Hepatocyte (in vitro differentiated cells): ENCODE data around the gene AGPS. TPM values are rescaled to one million over a fixed set of nuclear protein-coding genes. Genes with fewer than 3 reads are reported as not detected.

Source experiments
- DNase-seq: peaks from one replicate; pipeline ENCODE4 v3.0.0-alpha.2; 2016; ENCODE audit warnings: low spot score
- H2AFZ ChIP-seq: fragments of 200-600 bp; sonication (generic); 2 replicates; pipeline ENCODE4 v1.6.0; 2016; ENCODE audit warnings: antibody characterized with exemption, mild to moderate bottlenecking
- H3K27ac ChIP-seq: fragments of 200-600 bp; sonication (generic); 2 replicates; pipeline ENCODE4 v1.5.1; 2016; ENCODE audit warnings: mild to moderate bottlenecking
- H3K27me3 ChIP-seq: fragments of 200-600 bp; sonication (generic); 2 replicates; pipeline ENCODE4 v1.6.1; 2016
- H3K36me3 ChIP-seq: fragments of 200-600 bp; sonication (generic); replicated peaks from 2 replicates; pipeline ENCODE4 v1.5.1; 2016; ENCODE audit warnings: low read depth; ENCODE audit not compliant: insufficient read depth
- H3K4me1 ChIP-seq: fragments of 200-600 bp; sonication (generic); 2 replicates; pipeline ENCODE4 v1.5.1; 2016; ENCODE audit warnings: mild to moderate bottlenecking, moderate library complexity; ENCODE audit not compliant: insufficient read depth
- H3K4me2 ChIP-seq: fragments of 200-600 bp; sonication (generic); 2 replicates; pipeline ENCODE4 v1.6.0; 2016
- H3K4me3 ChIP-seq: fragments of 200-600 bp; sonication (generic); 2 replicates; pipeline ENCODE4 v1.5.1; 2016; ENCODE audit warnings: mild to moderate bottlenecking
- H3K79me2 ChIP-seq: fragments of 200-600 bp; sonication (generic); 2 replicates; pipeline ENCODE4 v1.6.0; 2017; ENCODE audit warnings: mild to moderate bottlenecking
- H3K9me2 ChIP-seq: fragments of 200-600 bp; sonication (generic); replicated peaks from 2 replicates; pipeline ENCODE4 v1.6.0; 2017; ENCODE audit warnings: mild to moderate bottlenecking; ENCODE audit not compliant: insufficient read depth
- H3K9me3 ChIP-seq: fragments of 200-600 bp; sonication (generic); 2 replicates; pipeline ENCODE4 v1.5.1; 2016; ENCODE audit warnings: low read depth, mild to moderate bottlenecking
- H4K20me1 ChIP-seq: fragments of 200-600 bp; sonication (generic); 2 replicates; pipeline ENCODE4 v1.6.0; 2016; ENCODE audit warnings: mild to moderate bottlenecking; ENCODE audit not compliant: insufficient read depth, poor library complexity, severe bottlenecking
- CTCF ChIP-seq: fragments of 200-600 bp; sonication (generic); IDR thresholded peaks from 2 replicates; pipeline ENCODE4 v1.5.1; 2016; ENCODE audit warnings: antibody characterized with exemption, mild to moderate bottlenecking; ENCODE audit not compliant: poor library complexity
- EZH2 ChIP-seq: fragments of 200-600 bp; sonication (generic); IDR thresholded peaks from 2 replicates; pipeline ENCODE4 v1.6.1; 2016; ENCODE audit warnings: antibody characterized with exemption, mild to moderate bottlenecking, borderline replicate concordance
- EZH2phosphoT487 ChIP-seq: fragments of 200-600 bp; sonication (generic); IDR thresholded peaks from one replicate; pipeline ENCODE4 v1.6.1; 2018; ENCODE audit warnings: antibody characterized with exemption, mild to moderate bottlenecking, low read depth, moderate library complexity; ENCODE audit not compliant: unreplicated experiment, severe bottlenecking
- WGBS: methylation state at CpG from one replicate; pipeline ENCODE4 v1.1.6; 2016; ENCODE audit warnings: low lambda C conversion rate; ENCODE audit errors: missing lambda C conversion rate; 5-methylcytosine and 5-hydroxymethylcytosine counted together
- polyA plus RNA-seq: library from polyadenylated mRNA; unstranded; fragments of >200 nt; fragmentation: Nextera tagmentation; extraction: Ambion mirVana; gene quantifications from 2 replicates; pipeline ENCODE4 v1.2.1, GENCODE V29; 2016
- total RNA-seq: library from RNA; depleted of rRNA; stranded (reverse); fragments of >200 nt; gene quantifications from 2 replicates; pipeline ENCODE4 v1.2.3, GENCODE V29; 2014

AGPS gene
- total and polyA plus RNA-seq, 2 experiments from 2014 or later, result 26.6 to 36.1 TPM

GRCh38 chr2:177535000-177535399, 142.4 kb downstream of the AGPS start:
- Histone ChIP-seq H3K9me3 (no peaks in the 10 kb centered on the region), H3K4me1 (peaks cover 6% of the 10 kb centered on the region), H3K4me2 (no peak overlapping the region), H4K20me1 (no peaks in the 10 kb centered on the region), H3K27me3 (no peaks in the 10 kb centered on the region), H2AFZ (no peak overlapping the region), H3K9me2 (no peaks in the 10 kb centered on the region), H3K27ac (no peak overlapping the region), H3K36me3 (no peaks in the 10 kb centered on the region), H3K79me2 (no peaks in the 10 kb centered on the region), H3K4me3 (no peak overlapping the region)
- TF ChIP-seq EZH2phosphoT487 (no peak), EZH2 (no peak), CTCF (no peak)
- no peak for DNase-seq

- DNase-seq, result no peak
- WGBS, result 75% methylated on average over 3 of the region's 3 CpGs
- Histone ChIP-seq H3K4me1 (no peaks in the 10 kb centered on the region), H3K9me3 (no peaks in the 10 kb centered on the region), H3K4me2 (no peak overlapping the region), H3K9me2 (no peaks in the 10 kb centered on the region), H4K20me1 (no peaks in the 10 kb centered on the region), H3K79me2 (no peaks in the 10 kb centered on the region), H3K27me3 (no peaks in the 10 kb centered on the region), H3K27ac (no peak overlapping the region), H2AFZ (no peak overlapping the region), H3K4me3 (no peak overlapping the region), H3K36me3 (no peaks in the 10 kb centered on the region)
- TF ChIP-seq EZH2phosphoT487, result no peak
- no peak for TF ChIP-seq EZH2
- no peak for TF ChIP-seq CTCF
These were observed 143.5 kb downstream of the AGPS start for GRCh38 chr2:177535958-177536504.

- Histone ChIP-seq H3K4me2 (no peak overlapping the region), H3K9me2 (no peaks in the 10 kb centered on the region), H3K4me3 (no peak overlapping the region), H3K36me3 (no peaks in the 10 kb centered on the region), H3K27ac (no peak overlapping the region), H3K4me1 (no peaks in the 10 kb centered on the region), H3K79me2 (no peaks in the 10 kb centered on the region), H3K9me3 (no peaks in the 10 kb centered on the region), H3K27me3 (no peaks in the 10 kb centered on the region), H4K20me1 (no peaks in the 10 kb centered on the region), H2AFZ (no peak overlapping the region)
- WGBS, result 92% methylated on average over 1 of the region's 1 CpG
- no peak for TF ChIP-seq EZH2
- TF ChIP-seq EZH2phosphoT487, result no peak
- TF ChIP-seq CTCF, result no peak
- DNase-seq, result no peak
These were observed 144.6 kb downstream of the AGPS start for GRCh38 chr2:177537213-177537612.

GRCh38 chr2:177537636-177538035, 145.1 kb downstream of the AGPS start:
- H3K9me2 ChIP-seq, result no peaks in the 10 kb centered on the region
- no peak overlapping the region for H3K27ac ChIP-seq
- H4K20me1 ChIP-seq, result no peaks in the 10 kb centered on the region
- no peaks in the 10 kb centered on the region for H3K27me3 ChIP-seq
- H3K4me3 ChIP-seq, result no peak overlapping the region
- no peaks in the 10 kb centered on the region for H3K9me3 ChIP-seq
- 67% methylated on average over 3 of the region's 3 CpGs for WGBS
- no peaks in the 10 kb centered on the region for H3K79me2 ChIP-seq
- H3K36me3 ChIP-seq, result no peaks in the 10 kb centered on the region
- no peaks in the 10 kb centered on the region for H3K4me1 ChIP-seq
- no peak overlapping the region for H2AFZ ChIP-seq
- TF ChIP-seq EZH2phosphoT487 (no peak), EZH2 (no peak), CTCF (no peak)
- H3K4me2 ChIP-seq, result no peak overlapping the region
- no peak for DNase-seq
